HL-60/S4 treated with retinoic acid at 250 ng/mL for 4 days and 3 days (cell line): Measurements from ENCODE around the gene GNAT3.

ENCODE experiments used
- in situ Hi-C: fragments of 300-500 bp; cut with MboI; formaldehyde crosslinking; loops from 2 replicates; pipeline ENCODE4 v1.7.0; 2022; ENCODE audit warnings: low sequenced_read_pairs

The GNAT3 gene

GRCh38 chr7:80505900-80506500 lies 5.9 kb downstream of the GNAT3 start:
- in situ Hi-C loops: no loop called here

GRCh38 chr7:80500325-80500724 lies 11.5 kb downstream of the GNAT3 start:
- in situ Hi-C loops: no loop called here

DNA sequence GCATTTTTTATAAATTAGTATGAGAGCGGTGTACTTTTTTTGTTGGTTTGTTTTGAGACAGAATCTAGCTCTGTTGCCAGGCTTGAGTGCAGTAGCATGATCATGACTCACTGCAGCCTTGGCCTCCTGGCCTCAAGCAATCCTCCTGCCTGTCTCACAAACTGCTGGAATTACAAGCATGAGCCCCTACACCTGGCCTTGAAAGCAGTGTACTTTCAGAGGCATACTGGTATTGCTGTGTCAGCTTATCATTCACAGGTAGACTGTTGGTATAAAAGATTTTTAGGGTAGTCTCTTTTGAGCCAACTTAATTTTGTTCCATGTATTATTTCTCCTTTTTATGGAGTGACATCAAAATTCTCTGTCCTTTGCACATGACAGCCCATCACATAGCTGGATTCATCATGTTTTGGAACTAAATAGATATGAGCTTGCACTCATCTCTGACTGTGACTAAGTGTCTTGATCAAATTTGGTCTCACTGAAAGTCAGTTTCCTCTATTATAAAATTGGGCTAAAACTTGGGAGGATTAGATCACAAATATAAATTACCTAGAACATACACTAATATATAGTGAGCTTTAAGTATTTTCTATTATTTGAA lies 12.4 kb downstream of the GNAT3 start:
- in situ Hi-C loops: no loop called here

- in situ Hi-C loops: no loop called here
These were observed 13.1 kb downstream of the GNAT3 start for GRCh38 chr7:80498481-80499349.

GRCh38 chr7:80496586-80496985 lies 15.3 kb downstream of the GNAT3 start:
- in situ Hi-C loops: no loop called here

GRCh38 chr7:80493121-80493849 lies 18.6 kb downstream of the GNAT3 start:
- in situ Hi-C loops: no loop called here

DNA sequence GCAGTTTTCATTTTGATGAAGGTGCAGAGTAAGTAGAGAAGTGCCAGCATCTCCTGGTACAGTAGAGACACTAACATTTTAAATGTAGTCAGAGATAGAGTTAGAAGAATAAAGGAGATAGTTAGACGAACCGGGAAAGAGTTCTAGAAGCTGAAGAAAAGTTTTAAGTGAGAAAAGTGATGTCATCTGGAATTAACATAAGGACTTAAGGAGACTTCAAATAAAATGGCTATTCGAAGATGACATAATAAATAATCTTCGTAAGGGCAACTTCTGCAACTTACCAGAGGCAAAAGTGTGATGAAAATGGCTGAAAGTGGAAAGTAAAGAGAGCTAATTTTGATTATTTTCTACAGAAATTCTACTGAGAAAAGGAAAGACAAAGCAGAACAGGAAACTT lies 20.4 kb downstream of the GNAT3 start:
- in situ Hi-C loops: no loop called here

DNA sequence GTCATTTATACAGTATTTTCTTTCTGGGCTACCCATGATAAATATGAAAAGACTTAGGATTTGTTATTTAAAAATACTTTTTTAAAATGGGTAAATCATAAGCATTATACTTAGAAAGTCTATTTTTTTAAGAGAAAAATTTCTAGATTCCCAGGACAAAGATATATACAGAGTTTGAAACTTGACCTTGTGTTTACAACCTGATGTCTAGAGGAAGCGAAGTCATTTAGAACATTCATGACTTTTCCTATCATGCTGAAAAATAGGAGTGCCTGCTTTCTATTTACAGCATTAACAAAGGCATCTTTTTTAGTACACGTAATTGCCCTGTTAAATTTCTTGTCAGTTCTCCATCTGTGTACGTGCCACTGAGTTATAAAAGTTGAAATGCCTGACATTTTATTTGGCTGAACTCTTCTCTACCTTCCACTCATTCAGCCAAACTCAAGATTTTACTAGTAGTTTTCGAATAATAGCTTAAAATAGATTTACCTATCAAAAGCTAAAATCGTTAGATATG lies 23.0 kb downstream of the GNAT3 start:
- in situ Hi-C loops: no loop called here

- in situ Hi-C loops: no loop called here
These were observed 23.5 kb downstream of the GNAT3 start for GRCh38 chr7:80488406-80488805.

- in situ Hi-C loops: no loop called here
These were observed 26.1 kb downstream of the GNAT3 start for GRCh38 chr7:80485721-80486120.

GRCh38 chr7:80482950-80483349 lies 28.9 kb downstream of the GNAT3 start:
- in situ Hi-C loops: no loop called here

DNA sequence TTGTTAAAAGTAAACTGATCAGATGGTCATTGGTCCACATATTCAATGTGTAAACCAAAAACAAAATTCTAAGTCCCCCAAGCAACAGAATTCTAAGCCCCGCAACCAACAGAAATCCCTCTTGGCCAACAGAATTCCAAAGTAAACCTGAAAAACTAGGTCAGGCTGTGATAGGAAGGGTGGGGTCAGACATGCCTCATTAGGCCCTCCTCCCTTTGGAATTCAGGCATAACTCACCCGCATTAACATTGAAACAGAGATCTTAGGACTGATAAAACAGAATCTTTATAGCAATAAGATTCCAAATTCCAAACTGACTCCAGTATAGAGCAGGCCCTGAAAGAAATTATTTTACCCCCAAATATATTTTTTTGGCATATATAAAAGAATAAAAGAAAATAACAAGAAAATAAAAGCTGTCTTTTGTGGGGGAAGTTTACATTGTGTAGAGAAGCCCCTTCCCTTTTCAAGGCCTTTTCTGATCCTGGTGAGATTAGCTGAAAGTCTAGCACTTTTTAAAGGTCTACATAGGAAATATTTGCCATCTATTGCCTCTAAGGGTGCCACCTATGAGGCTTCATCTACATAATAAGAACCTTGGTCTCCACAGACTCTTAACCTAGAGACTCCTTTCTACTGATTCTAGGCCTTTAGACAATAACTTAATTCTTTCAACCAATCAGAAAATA lies 30.5 kb downstream of the GNAT3 start:
- in situ Hi-C loops: no loop called here

- in situ Hi-C loops: no loop called here
These were observed 31.3 kb downstream of the GNAT3 start for GRCh38 chr7:80480566-80480965.

DNA sequence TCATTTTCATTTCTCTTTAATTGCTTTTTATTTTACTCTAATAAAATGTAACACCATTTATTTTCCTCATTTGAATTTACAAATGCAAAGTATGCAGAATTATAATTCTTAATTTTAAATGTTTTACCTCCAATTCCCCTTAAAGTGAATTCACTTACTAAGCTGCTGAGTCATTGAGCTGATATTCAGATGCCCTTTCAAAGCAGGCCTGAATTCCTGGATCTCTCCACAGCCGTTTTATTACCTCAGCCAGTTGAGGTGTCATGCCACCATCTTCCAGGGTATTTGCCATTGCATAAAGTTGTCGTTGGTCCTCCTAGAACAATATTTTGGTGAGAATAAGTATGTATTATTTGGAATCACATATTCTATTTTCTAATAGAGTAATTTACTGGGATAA lies 33.2 kb downstream of the GNAT3 start:
- in situ Hi-C loops: no loop called here

DNA sequence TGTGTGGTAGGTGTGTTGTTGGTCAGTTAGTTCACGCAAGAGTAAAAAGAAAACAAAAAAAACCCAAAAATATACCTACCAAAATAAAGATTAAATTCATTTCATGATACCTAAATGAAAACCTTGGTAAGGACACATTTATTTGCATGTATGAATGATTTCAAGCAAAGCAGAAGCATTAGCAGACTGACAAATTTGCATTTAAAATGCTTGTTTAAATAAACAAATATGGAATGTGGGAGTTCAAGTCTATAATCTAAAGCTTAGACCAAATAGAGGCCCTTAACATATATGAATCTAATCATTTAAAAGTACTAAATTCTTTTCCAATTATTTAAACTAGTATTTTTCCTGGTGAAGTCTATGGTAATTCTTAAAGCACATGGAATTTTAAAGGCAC lies 35.8 kb downstream of the GNAT3 start:
- in situ Hi-C loops: no loop called here

GRCh38 chr7:80475383-80475782 lies 36.5 kb downstream of the GNAT3 start:
- in situ Hi-C loops: no loop called here

GRCh38 chr7:80473751-80474150 lies 38.1 kb downstream of the GNAT3 start:
- in situ Hi-C loops: no loop called here

- in situ Hi-C loops: no loop called here
These were observed 39.2 kb downstream of the GNAT3 start for GRCh38 chr7:80472491-80473200.

DNA sequence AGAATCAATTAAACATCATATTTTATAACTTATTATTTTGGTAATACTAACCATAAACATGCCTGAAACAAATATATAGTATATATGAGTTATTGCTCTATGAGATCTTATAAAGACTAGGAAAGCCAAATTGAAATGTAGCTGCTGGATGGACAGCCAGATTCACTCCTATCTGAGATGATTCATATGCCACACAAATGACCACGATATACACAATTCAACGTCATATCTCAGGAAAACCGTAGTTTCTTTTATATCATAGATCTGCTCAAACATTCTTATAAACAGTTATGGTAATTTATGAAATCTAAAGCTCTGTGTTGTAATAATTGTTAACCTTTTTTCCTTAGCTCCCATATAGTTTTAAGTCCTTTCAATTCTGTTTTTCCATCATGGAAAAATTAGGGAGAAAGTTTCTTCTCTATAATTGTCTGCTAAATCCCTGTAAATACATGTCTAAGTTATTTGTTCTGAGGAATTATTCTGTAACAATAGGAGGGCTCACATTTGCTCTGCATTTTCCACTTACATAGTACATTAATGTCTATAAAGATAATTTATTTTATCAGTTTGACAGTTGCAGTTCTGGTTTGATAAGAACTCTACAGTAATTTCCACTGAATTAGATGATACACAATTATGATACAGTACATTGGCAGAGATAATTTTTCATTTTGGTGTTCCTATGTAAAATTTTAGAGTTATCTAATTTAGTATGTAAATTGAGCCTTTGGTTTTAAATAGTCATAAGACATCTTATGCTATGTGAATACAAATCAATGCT lies 42.7 kb downstream of the GNAT3 start:
- in situ Hi-C loops: no loop called here
